GM18907 (cell line): Measurements from ENCODE around the gene GALNT2.

ENCODE experiments used
- ATAC-seq: cut with Tn5 transposase; IDR thresholded peaks from one replicate; pipeline ENCODE4 v1.9.1; 2021; ENCODE audit warnings: mild to moderate bottlenecking, moderate library complexity; ENCODE audit not compliant: unreplicated experiment

Gene GALNT2

DNA sequence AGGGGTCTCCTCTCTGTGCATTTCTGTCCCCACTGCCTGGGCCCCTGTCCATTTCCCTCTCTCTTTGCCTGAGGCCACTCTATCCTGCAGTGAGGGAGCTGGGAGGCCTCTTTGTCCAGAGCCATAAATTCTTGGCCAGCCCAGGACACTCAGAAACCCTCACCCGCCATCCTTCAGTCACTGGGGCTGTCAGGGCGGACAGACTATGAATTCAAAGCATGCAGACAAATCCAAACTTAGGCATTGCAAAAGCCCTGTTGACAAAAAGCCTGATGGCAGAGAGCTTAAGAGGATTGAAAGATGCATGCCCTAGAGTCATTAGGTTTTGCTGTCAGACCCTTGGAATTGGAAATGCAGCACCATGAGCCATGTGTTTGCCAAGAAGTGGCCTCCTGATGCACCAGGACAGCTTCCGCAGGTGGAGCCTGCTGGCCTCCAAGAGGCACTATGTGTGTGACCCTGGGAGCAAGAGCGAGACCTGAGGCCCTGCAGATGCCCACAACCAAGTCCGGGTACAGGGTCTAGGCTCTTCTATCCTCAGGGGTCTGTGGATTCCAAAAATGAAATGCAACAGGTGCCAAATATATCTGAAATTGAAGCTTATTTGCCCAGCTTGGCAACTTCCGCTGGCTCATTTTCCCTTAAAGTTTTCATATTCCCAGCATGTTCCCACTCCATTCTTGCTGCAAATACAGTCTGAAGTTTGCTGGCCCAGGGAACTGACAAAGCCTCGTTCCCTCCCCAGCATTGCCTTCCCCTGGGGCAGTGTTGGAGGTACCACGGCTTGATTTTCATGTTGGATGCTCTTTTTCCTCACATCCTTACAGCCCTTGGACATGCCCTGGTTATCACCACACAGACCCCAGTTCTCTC lies 181.2 kb downstream of the GALNT2 start:
- ATAC-seq = no peak

DNA sequence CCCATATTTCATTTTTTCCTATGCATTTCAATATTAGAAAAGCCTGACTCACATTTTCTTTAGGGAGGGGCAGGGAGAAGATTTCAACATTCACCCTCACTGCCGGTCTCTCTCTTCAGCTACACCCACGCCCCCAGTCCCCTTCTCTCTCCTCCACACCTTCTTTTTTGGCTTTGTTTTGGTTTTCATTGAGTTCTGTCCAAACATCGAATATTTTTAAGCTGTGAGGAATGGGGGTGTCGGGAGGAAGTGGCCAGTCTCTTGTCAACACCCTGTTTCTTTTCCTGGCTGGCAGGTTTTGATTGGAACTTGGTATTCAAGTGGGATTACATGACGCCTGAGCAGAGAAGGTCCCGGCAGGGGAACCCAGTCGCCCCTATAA lies 181.8 kb downstream of the GALNT2 start:
- no peak for ATAC-seq

DNA sequence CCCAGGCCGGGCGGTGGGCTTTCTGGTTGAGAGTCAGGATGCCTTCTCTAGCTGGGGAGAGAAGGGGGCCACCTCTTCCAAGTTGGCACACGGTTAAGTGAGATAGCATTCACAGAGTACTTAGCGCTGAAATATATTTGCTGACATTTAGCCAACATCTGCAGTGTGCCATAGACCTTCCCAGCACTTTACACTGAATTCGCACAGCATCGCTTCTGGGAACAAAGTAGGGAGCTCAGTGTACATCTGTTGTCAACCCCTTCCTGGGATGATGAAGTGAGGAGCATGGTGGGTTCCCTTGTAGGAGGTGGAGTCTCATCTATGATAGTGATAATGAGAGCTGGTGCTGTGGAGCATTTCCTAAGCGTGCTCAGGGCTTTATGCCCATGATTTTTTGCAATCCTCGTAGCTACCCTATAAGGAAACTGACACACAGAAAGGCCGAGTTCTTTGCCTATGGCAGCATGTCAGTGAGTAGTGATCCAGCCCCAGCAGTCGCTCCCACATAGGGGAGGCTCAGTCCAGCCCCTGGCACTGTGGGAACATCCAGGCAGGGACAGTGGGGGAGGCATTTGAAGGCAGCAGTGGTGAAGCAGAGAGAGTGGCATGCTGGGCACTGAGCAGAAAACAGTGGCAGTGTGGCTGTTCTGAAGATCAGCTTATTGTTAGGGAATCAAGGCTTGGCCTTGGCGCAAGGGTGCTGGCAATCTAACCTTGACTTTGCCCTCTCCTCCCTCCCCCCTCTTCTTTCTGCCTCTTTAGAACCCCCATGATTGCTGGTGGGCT lies 182.8 kb downstream of the GALNT2 start:
- ATAC-seq = no peak

DNA sequence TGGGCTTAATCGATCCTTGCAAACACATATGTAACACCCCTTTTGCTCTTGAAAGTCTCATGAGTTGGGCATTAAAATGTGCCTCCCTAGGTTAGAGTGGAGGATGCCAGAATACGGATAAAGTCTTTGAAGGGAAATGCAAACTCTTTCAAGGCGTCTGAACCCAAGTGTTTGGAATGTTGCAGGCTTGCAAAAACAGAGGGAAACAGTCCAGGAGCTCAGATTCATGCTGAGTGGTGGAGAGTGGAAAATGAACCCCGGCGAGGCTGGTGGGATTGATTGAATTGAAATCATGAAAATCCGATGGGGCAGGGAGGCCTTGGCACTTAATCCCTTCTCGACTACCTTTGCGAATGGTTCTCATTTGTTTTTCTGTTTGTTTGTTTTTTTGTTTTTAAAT lies 183.6 kb downstream of the GALNT2 start:
- no peak for ATAC-seq

DNA sequence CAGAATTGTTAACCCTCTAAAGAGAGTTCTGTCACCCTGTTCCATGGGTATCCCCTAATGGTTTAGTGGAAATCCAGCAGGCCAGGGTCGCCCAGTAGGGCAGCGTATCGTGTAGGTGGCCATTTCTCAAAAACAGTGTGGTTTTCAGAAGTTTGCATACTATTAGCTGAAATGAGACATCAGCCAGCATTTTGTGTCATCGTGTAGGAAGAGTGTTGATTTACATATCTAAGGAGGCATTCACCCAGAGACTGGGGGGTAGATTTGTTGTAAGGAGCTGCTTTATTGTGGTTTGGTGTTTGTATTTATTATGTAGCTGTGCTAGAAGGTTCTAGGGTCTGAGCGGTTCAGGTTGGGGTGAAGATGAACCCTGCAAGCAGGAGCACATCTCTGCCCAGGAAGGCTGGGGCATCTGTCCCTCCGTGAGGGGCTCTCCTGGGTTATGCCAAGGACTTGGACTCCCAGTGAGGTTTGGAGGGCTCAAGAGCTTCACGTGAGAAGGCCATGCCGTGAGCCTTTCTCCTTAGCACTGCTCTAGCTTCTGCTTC lies 184.7 kb downstream of the GALNT2 start:
- peak; percentile 69 for ATAC-seq

DNA sequence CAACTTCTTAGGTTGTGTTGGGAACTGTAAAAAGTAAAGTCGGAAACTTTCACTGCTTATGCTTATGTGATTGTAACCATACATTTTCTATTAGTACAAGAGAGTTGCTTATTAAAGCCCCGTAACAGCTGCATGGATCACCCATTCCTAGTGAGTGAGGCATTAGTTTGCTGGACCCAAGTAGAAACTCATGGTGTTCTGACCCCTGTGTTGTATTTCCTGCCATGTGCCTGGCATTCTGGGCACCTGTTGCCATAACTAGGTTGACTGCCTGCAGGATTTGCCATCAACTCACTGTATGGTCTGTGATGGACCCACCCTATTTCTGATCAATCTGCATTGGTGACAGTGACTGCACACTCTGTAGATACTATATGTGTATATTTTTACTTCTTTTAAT lies 186.1 kb downstream of the GALNT2 start:
- no peak for ATAC-seq

DNA sequence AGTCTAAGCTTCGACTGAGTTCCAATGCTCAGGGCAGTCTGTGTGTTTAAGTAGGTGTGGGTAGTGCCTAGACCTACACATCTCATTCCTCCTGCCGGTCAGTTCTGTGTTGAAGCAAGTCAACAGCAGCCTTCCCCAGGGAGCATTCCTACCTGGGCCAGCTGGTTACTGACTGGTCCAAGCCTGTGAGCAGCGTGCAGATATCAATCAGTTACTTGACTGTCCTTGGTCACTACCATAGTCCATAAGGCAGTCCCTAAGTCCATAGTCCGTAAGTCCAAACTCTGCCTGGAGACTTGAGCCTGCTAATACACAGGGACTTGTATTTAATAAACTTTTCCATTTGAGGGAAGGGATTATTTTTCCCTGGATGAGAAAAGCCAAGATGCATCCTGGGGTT lies 187.2 kb downstream of the GALNT2 start:
- ATAC-seq = no peak

DNA sequence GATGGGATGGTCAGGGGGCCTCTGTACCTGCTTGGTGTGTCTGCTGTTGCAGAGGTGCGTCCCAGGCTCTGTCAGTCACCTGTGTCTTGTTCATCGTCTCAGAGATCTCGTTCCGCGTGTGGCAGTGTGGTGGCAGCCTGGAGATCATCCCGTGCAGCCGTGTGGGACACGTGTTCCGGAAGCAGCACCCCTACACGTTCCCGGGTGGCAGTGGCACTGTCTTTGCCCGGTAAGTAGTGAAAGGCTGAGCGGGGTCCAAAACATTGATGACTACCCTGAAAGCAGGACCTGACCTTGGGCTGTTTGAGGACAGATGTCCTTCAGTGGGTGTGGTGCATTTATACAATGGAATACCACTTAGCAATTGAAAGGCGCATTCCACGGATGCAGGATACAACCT lies 188.1 kb downstream of the GALNT2 start:
- no peak for ATAC-seq

DNA sequence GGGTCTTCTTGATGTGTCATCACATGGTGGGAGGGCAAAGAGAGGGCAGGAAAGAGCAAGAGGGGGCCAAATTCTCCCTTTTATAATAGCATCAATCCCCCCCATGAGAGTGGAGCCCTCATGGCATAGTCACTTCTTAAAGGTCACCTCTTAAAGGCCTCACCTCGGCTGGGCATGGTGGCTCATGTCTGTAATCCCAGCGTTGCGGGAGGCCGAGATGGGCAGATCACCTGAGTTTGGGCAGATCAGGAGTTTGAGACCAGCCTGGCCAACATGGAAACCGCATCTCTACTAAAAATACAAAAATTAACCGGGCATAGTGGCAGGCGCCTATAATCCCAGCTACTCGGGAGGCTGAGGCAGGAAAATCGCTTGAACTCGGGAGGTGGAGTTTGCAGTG lies 189.0 kb downstream of the GALNT2 start:
- no peak for ATAC-seq

DNA sequence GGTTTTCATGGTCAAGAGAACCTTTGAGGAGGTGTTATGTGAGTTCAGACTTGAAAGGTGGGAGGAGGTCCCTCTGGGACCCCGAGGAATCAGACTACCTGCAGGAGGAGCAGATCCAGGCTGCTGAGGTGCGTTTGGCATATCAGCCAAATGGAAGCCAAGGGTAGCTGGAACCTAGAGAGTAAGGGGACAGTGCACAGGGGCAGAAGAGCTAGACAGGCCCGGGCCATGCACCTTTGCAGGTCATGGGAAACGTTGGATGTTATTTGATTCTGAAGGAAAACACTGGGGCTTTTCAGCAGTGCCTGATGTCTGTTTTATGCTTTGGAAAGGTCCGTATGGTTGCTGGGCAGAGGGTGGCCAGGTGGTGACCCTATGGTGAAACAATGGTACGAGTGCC lies 189.9 kb downstream of the GALNT2 start:
- no peak for ATAC-seq

DNA sequence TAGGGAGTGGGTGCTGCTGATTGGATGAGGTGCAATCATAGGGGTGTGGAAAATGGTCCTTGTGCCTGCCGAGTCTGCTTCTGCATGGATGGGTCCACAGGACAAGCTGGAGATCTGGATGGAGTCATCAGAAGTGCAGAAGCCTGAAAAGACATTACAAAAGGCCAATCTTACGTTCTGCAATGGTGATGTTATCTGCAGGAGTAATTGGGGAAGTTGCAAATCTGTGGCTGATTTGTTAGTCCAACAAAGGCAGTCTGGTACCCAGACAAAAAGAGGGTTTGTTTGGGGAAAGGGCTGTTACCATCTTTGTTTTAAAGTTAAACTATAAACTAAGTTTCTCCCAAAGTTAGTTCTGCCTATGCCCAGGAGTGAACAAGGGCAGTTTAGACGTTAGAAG lies 192.6 kb downstream of the GALNT2 start:
- no peak for ATAC-seq

DNA sequence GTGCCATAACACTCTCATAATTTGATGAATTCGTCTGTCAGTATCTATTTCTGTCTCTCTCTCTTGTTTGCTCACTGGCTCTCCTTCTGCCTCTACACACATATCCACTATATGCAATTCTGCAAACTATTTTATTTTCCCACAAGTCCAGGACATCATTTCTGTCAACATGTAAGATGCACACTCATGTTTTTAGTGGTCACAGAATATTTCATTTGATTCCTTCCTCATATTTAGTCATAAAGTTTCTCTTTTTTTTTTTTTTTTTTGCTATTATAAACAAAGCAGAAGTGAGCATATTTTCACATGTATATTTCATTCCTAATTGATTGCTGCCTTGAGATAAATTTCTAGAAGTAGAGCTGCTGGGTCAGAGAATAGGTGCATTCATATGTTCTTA lies 193.8 kb downstream of the GALNT2 start:
- ATAC-seq = no peak

DNA sequence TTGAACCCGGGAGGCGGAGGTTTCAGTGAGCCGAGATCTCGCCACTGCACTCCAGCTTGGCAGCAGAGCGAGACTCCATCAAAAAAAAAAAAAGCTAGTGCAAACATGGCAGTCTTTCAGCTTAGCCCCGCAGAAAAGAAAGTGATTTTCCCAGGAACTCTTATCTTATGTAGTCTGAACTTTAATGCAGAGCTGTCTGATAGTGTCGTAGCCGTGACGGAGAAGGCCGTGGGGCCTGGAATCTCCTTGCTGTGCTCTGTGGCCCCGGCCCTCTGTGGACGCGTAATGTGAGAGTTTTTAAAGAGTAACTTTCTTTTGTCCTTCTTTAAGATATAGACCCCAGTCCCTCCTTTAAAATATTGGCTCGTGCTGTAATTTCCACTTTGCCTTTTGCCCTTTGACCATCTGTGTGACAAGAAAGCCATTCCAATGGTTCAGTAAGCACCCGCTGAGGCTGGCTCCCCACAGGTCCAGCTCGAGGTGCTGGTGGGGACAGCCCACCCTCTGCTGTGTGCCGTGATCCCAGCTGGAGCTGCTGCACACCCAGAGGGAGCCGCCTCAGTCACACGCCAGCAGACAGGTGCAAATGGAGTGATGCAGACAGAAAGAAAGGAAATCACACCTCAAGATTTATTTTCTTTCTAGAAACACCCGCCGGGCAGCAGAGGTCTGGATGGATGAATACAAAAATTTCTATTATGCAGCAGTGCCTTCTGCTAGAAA lies 195.1 kb downstream of the GALNT2 start:
- no peak for ATAC-seq

DNA sequence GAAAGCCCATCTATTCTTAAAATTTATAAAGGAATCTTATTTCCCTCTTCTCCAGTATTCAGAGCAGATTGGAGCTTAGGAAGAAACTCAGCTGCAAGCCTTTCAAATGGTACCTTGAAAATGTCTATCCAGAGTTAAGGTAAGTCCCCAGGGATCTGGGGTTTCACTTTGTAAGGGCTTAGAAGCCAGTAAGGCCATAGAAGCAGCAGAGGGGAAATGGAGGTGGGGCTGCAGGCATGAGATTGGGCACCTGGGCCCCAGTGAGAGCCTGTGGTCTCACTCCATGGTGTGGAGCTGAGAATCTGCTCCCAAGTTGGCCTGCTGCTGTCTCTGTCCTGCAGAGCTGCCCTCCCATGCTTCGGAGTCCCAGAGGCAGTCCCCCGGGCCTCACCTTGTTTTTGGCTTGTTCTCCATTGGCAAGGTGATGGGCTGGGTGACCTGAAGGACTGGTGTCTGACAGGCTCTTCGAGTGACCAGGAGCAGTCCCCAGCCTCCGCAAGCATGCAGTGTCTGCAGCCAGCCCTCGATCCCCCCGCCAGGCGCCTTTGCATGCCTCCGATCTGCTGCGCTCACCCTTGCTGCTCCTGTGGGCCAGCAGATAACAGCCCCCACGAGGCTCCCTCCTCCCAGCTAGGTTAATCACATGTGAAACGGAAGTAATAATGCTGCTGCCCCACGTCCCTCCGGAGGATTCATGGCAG lies 196.0 kb downstream of the GALNT2 start:
- ATAC-seq = no peak

DNA sequence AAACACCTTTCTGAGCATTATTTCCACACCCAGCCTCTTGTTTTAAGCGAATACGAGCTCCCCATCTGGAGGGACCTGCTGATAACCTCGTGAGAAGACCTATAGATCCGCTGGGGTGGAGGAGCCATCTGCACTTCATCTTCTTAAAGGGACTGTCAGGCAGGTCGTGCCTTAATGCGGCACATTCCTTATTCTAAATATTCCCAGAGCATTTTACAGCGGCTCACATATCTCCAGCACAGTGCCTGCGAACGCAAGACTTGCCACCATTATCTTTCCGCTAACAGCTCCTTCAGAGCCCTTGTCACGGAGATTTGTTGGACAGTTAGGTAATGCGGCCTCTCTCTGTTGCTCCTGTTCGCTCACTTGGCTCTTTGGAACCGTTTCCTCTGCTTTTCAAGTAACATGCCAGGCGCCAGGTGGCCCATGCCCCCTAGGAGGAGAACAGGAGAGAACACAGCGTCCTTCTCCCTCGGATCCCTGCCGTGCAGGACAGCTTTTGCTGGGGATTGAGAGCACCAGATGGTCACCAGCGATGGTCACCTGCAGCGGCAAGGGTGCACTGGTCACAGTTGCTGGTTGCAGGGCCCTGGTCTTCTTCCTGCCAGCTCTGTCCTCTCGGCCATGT lies 196.6 kb downstream of the GALNT2 start:
- no peak for ATAC-seq

DNA sequence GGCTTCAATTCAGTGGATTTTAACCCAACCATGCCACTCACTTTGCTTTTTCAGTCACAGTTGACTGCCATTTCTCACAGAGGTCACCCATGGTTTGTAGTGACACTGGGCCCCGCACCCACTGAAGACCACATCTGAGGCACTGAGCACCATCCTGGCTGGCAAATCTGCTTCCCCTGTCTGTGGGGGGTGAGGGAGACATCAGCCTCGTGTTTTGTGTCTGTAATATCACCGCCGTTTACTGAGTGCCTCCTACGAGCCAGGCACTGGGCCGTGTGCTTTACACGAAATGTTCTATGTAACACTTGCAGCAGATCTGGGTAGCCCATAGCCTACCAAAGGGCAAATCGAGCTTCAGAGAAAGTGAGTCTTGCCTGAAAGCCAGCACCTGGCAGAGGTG lies 197.3 kb downstream of the GALNT2 start:
- ATAC-seq = no peak

DNA sequence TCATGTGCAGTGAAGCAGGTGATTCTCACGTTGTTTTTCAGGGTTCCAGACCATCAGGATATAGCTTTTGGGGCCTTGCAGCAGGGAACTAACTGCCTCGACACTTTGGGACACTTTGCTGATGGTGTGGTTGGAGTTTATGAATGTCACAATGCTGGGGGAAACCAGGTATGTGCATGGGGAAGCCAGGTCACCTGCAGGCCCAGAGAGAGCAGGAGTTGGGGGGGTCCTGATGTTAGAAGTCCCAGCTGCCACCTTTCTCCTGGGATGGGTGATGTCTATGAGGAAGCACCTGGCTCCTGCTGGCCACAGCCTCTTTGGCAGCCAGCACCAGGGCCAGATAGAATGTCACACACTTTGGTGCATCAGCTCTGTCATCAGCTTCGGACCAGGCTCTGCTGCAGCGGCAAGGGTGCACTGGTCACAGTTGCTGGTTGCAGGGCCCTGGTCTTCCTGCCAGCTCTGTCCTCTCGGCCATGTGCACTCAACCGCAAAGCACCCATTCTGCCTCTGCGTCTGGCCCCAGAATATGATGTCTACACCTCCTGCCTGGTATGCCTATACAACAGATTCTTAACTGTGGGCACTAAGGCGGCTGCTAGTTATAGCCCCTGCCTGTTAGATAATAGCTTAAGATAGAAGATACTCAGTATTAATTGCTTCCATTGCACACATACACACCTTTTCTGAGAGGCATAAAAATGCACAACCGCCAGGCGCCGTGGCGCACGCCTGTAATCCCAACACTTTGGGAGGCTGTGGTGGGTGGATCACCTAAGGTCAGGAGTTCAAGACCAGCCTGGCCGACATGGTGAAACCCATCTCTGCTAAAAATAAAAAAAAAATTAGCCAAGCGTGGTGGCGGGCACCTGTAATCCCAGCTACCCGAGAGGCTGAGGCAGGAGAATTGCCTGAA lies 198.4 kb downstream of the GALNT2 start:
- no peak for ATAC-seq

DNA sequence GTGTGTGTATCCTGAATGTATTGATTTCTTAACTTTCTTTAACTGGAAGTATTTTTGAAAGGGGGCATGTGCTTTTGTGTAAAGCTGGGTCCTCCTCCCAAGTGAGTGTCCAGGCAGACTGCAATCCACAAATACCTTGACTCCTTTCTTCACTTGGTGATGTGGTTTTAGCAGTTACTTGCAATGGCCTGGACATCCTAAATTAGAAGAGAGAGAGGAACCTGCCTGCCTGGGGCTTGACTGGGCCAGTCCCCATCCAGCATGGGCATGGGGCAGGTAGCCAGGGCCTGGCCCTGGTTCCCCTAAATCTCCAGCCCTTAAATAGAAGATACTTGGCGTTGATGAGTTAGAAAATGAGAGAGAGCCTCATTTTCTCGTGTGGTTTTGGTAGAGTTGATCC lies 199.4 kb downstream of the GALNT2 start:
- no peak for ATAC-seq

DNA sequence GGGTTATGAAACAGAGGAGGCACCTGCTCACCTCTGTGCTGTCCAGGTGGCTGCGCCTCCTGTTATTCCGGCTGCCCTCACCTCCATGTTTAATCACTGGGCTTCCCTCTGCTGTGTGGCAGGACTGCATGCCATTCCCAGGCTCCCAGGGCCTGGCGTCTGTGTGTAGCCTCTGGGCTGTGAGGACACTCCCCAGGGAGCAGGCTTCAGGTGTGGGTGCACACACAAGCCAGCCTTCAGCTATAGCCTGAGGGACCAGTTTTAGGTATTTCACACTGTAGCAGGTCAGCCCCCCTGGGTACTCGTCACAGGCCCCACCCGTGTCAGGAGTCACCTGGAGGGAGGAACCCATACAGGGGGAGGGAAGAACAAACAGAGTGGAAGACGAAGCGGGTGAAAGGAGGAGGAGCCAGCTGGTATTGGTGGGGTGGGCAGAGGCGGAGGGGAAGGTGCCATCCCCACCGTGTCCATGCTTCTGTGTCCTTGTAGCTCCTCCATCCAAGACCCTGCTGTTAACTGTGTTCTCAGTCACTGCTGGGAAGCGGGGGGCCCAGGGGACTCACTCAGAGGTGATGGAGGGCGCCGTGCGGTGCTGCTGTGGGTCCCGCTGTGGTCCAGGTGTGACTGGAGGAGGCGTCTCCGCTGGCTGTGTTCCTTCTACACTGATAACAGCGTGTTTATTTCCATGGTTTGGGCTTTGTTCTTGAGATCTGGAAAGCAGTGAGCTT lies 200.5 kb downstream of the GALNT2 start:
- ATAC-seq = no peak
